Natural killer cell (primary cell): Measurements from ENCODE around the gene FGF16. TPM values are rescaled to one million over a fixed set of nuclear protein-coding genes. Genes with fewer than 3 reads are reported as not detected.

Experiments
- ATAC-seq, 3 donors: fragments of 150-1000 bp in 2 of 3; fragments of 200-7000 bp in 1 of 3; cut with Tn5 transposase; 1 replicate in 1 of 3; 2 replicates in 2 of 3; pipeline ENCODE4 v1.10.0; 2021; ENCODE audit warnings: mild to moderate bottlenecking in 2 of 3, moderate library complexity in 2 of 3
- DNase-seq, 2 donors: peaks; one replicate each; pipeline versions ENCODE4 v3.0.0 to v3.0.0-alpha.2; 2013 to 2021; ENCODE audit warnings: mixed read lengths in 1 of 2
- H3K27ac ChIP-seq: one replicate; pipeline ENCODE4 v1.5.1; 2013; ENCODE audit warnings: mild to moderate bottlenecking, low read length
- H3K27me3 ChIP-seq: one replicate; pipeline ENCODE4 v1.6.1; 2013; ENCODE audit warnings: low read length; ENCODE audit not compliant: control insufficient read depth, insufficient read depth
- H3K36me3 ChIP-seq: one replicate; pipeline ENCODE4 v1.6.1; 2013; ENCODE audit warnings: low read length; ENCODE audit not compliant: control insufficient read depth, insufficient read depth
- H3K4me1 ChIP-seq: one replicate; pipeline ENCODE4 v1.6.1; 2013; ENCODE audit warnings: low read length; ENCODE audit not compliant: control insufficient read depth, insufficient read depth
- H3K4me3 ChIP-seq: one replicate; pipeline ENCODE4 v1.5.1; 2013; ENCODE audit warnings: low read length
- H3K9me3 ChIP-seq: one replicate; pipeline ENCODE4 v1.6.1; 2013; ENCODE audit warnings: low read length; ENCODE audit not compliant: control insufficient read depth, insufficient read depth
- H3K27ac Mint-ChIP-seq, 2 donors: one replicate each; pipeline ENCODE4 v1.8.0; 2022; ENCODE audit warnings: mild to moderate bottlenecking in 2 of 2, mixed read lengths in 2 of 2, moderate library complexity in 1 of 2
- H3K27me3 Mint-ChIP-seq, 2 donors: one replicate each; pipeline ENCODE4 v1.8.0; 2022; ENCODE audit warnings: low read depth in 2 of 2, mixed read lengths in 2 of 2
- H3K36me3 Mint-ChIP-seq: one replicate; pipeline ENCODE4 v1.8.0; 2022; ENCODE audit warnings: mixed read lengths
- H3K4me1 Mint-ChIP-seq, 2 donors: one replicate each; pipeline ENCODE4 v1.8.0; 2022; ENCODE audit warnings: mixed read lengths in 2 of 2
- H3K4me3 Mint-ChIP-seq: one replicate; pipeline ENCODE4 v1.8.0; 2022; ENCODE audit warnings: mild to moderate bottlenecking, moderate library complexity, mixed read lengths
- H3K9me3 Mint-ChIP-seq, 2 donors: one replicate each; pipeline ENCODE4 v1.8.0; 2022; ENCODE audit warnings: mixed read lengths in 2 of 2
- CTCF ChIP-seq: fragments of 200-600 bp; IDR thresholded peaks from one replicate; pipeline ENCODE4 v1.8.0; 2022; ENCODE audit warnings: antibody characterized with exemption
- WGBS: methylation state at CpG from one replicate; pipeline ENCODE4 v1.1.7; 2013; ENCODE audit warnings: missing lambda C conversion rate; ENCODE audit not compliant: insufficient coverage; 5-methylcytosine and 5-hydroxymethylcytosine counted together
- intact Hi-C: fragments of 100-400 bp; cut with micrococcal nuclease; formaldehyde crosslinking; loops from one replicate; pipeline ENCODE4 v1.14.2; 2022
- total RNA-seq, 4 donors: library from RNA; stranded (reverse); fragments of 120-200 nt in 1 of 4; gene quantifications; one replicate each; pipeline versions ENCODE4 v1.2.3 to v1.2.4, GENCODE V29; 2013 to 2022

Gene FGF16
- total RNA-seq, 3 donors from 2014 or later (not counting 1 experiment from before 2014, with no cell fraction given), result not detected

- Mint-ChIP-seq H3K27me3 (peaks cover 0 to 6% of the 10 kb centered on the region in 2 donors), H3K9me3 (peaks cover 0 to 3% of the 10 kb centered on the region in 2 donors), H3K4me3 (no peak overlapping the region), H3K36me3 (no peaks in the 10 kb centered on the region), H3K4me1 (no peaks in the 10 kb centered on the region), H3K27ac (no peak overlapping the region)
- Histone ChIP-seq H3K9me3 (no peaks in the 10 kb centered on the region), H3K27ac (no peak overlapping the region), H3K4me3 (no peak overlapping the region), H3K36me3 (no peaks in the 10 kb centered on the region), H3K27me3 (no peaks in the 10 kb centered on the region), H3K4me1 (no peaks in the 10 kb centered on the region)
- DNase-seq, result no peak
- ATAC-seq, result no peak
- 94% methylated on average over 3 of the region's 3 CpGs for WGBS
- intact Hi-C loops, result no loop called here
- TF ChIP-seq CTCF, result no peak
Measured at GRCh38 chrX:77412631-77413030, 34.6 kb upstream of the FGF16 start.

GRCh38 chrX:77415161-77415560, 32.0 kb upstream of the FGF16 start:
- intact Hi-C loops, result no loop called here
- H3K4me1 Mint-ChIP-seq, result no peaks in the 10 kb centered on the region
- no peaks in the 10 kb centered on the region for H3K4me1 ChIP-seq

GRCh38 chrX:77415882-77416281, 31.3 kb upstream of the FGF16 start:
- Mint-ChIP-seq H3K9me3 (no peaks in the 10 kb centered on the region), H3K4me3 (no peak overlapping the region), H3K4me1 (no peaks in the 10 kb centered on the region), H3K27me3 (peaks cover 0 to 8% of the 10 kb centered on the region in 2 donors), H3K36me3 (no peaks in the 10 kb centered on the region), H3K27ac (no peak overlapping the region)
- no peak for DNase-seq
- intact Hi-C loops, result no loop called here
- H3K36me3 ChIP-seq, result no peaks in the 10 kb centered on the region
- no peak for TF ChIP-seq CTCF
- H3K4me1 ChIP-seq, result no peaks in the 10 kb centered on the region
- no peaks in the 10 kb centered on the region for H3K9me3 ChIP-seq
- H3K4me3 ChIP-seq, result no peak overlapping the region
- no peak overlapping the region for H3K27ac ChIP-seq
- no CpG with 5 or more reads among the region's 1 CpG for whole genome bisulfite sequencing
- H3K27me3 ChIP-seq, result no peaks in the 10 kb centered on the region
- ATAC-seq, result no peak

More at GRCh38 chrX:77415161-77415560, 32.0 kb upstream of the FGF16 start:
- Histone ChIP-seq H3K4me3 (no peak overlapping the region), H3K27me3 (no peaks in the 10 kb centered on the region), H3K27ac (no peak overlapping the region), H3K9me3 (no peaks in the 10 kb centered on the region), H3K36me3 (no peaks in the 10 kb centered on the region)
- H3K27ac Mint-ChIP-seq, result no peak overlapping the region
- TF ChIP-seq CTCF, result no peak
- no peak overlapping the region for H3K4me3 Mint-ChIP-seq
- WGBS, result no CpG with 5 or more reads among the region's 1 CpG
- H3K36me3 Mint-ChIP-seq, result no peaks in the 10 kb centered on the region
- H3K27me3 Mint-ChIP-seq, result peaks cover 0 to 8% of the 10 kb centered on the region in 2 donors
- ATAC-seq (no peak), DNase-seq (no peak)
- H3K9me3 Mint-ChIP-seq, result no peaks in the 10 kb centered on the region

- no peak overlapping the region for H3K27ac ChIP-seq
- H3K4me3 ChIP-seq, result no peak overlapping the region
- H3K27me3 ChIP-seq, result no peaks in the 10 kb centered on the region
- Mint-ChIP-seq H3K9me3 (no peaks in the 10 kb centered on the region), H3K4me3 (no peak overlapping the region), H3K36me3 (no peaks in the 10 kb centered on the region), H3K4me1 (no peaks in the 10 kb centered on the region), H3K27ac (no peak overlapping the region), H3K27me3 (peaks cover 0 to 6% of the 10 kb centered on the region in 2 donors)
- H3K36me3 ChIP-seq, result no peaks in the 10 kb centered on the region
- no peak for ATAC-seq
- intact Hi-C loops, result no loop called here
- DNase-seq, result no peak
- H3K9me3 ChIP-seq, result no peaks in the 10 kb centered on the region
- H3K4me1 ChIP-seq, result no peaks in the 10 kb centered on the region
- 86% methylated on average over 1 of the region's 4 CpGs for WGBS
- TF ChIP-seq CTCF, result no peak
Measured at GRCh38 chrX:77422891-77423648, 24.1 kb upstream of the FGF16 start.
